ENCODE measurements around the gene UROD. TPM values are rescaled to one million over a fixed set of nuclear protein-coding genes. Genes with fewer than 3 reads are reported as not detected.
"Not testable (repeated sequence)": the region's sequence is repeated elsewhere in the genome, so short reads cannot be mapped to it uniquely, and the experiment has no call there.

Gene UROD
- 86.7 TPM for polyA plus RNA-seq (2013, experiment 1 of 2; ENCODE audit: insufficient read length)
- polyA plus RNA-seq (2013, experiment 2 of 2; ENCODE audit: insufficient read length): 85.9 TPM

DNA sequence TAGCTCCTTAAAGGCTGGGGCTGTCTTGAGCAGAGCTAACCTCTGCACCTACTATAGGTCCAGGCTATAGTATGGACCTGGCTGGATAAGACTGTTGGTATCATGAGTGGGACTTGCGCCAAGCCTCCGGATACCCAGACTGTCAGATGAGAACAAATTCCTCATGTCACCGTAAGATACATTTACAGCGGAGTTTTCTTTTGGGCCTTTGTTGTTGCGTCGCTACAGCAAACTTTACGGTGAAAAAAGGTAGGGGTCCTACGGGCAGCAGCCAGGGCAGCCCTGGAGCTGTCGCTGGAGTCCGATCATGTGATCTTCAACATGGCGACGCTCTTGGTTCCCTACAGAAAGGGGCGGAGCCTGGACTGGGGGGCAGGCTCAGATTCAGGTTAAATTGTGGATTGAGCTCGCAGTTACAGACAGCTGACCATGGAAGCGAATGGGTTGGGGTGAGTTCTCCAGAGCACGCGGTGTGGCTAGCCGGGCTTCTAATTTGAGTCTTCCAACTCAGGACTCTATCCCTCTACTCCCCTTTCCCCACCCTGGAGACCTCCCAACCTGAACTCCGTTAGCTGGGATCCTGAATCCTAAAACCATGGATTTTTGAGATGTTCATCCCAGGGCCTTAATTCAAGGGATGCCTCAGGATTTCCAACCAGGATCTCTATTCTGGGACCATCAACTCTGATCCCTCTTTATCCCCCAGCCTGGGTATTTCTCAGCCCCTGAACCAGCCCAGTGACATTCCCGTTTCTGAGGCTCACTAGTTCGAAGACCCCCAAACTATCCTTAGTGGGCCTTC, at the start of gene UROD:
TSS of gene UROD (plus strand) at position 418 of the 802 bp plus-strand sequence. CDS start at position 430, 12 bp downstream.
- peak; percentile 96 for DNase-seq

- DNase-seq: no peak
Observed at GRCh38 chr1:44962729-44963128, 49.3 kb upstream of the UROD start.

GRCh38 chr1:44964396-44964795, 47.7 kb upstream of the UROD start:
- no peak for DNase-seq

DNA sequence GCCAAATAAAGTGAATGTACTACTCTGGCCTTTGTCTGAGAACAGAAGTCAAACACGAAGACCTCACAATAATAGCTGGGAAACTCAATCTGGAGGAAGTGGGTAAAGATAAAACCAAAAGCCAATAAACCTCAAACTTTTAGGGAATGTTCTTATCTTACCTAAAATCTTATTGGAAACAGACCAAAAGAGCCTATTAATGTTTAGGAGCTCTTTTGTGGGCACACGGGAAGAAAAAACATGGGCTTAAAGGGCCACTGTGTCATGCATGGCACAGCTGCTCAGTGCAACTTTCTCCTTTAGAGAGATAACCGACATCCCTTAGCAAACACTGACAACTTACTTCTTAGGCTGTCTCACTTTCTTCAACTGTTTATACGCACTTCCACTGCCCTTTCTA, 41.7 kb upstream of the UROD start:
- DNase-seq: peak; percentile 17

DNA sequence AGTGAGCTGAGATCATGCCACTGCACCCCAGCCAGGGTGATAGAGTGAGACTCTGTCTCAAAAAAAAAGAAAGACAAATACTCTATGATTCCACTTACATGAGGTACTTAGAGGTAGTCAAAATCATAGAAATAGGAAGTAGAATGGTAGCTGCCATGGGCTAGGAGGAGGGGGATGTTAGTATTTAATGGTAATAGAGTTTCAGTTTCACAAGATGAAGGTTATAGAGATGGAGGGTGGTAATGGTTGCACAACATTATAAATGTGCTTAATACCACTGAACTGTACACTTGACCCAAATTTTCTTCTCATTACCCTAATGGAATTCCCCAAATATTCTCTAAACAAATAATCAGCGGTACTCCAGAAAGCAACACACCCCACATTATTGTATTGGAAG, 38.4 kb upstream of the UROD start:
- no peak for DNase-seq

DNA sequence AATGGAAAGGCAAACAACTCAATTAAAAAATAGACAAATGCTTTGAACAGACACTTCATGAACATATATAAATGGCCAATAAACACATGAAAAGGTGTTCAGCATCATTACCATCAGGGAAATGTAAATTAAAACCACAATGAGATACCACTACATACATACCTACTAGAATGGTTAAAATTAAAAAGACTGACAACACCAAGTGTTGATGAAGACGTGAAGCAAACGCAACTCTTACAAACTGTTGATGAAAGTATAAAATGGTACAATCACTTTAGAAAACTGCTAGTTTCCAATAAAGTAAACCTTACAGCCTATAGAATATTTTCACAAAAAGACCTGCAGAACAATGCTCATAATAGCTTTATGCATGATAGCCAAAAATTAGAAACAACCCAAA, 35.8 kb upstream of the UROD start:
- DNase-seq: no peak

DNA sequence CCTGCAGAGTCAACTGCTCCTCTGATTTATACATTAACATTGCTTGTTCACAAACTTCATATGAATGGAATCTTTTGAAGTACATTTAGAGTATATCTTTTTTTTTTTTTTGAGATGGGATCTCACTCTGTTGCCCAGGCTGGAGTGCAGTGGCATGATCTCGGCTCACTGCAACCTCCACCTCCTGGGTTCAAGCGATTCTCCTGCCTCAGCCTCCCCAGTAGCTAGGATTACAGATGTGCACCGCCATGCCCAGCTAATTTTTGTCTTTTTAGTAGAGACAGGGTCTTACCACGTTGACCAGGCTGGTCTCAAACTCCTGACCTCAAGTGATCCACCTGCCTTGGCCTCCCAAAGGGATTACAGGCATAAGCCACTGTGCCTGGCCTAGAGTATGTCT, 34.7 kb upstream of the UROD start:
- DNase-seq: not testable (repeated sequence)

DNA sequence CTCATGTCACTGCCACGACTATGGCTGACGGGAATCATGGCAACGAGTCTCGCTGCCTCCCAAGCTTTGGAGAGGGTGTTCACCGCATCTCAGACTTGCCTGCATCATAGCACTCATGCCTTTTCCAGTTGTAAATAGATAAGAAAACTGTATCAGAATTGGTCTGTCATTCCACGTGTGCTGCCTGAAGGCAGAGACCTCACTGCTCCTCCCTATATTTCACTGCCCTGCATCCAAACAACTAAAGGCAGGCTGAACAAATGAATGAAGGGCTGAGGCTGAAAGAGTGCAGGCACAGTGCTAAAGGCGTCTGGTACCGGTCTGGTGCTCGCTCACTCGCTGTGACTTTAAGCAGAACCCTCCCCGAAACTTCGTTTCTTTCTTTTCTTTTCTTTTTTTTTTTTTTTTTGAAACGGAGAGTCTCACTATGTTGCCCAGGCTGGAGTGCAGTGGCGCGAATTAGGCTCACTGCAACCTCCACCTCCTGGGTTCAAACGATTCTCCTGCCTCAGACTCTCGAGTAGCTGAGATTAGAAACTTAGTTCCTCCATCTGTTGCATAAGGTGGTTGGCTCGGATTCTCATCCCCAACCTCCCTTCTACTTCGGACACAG, 26.2 kb upstream of the UROD start:
- no peak for DNase-seq

- no peak for DNase-seq
Observed at GRCh38 chr1:44988531-44989156, 23.4 kb upstream of the UROD start.

DNA sequence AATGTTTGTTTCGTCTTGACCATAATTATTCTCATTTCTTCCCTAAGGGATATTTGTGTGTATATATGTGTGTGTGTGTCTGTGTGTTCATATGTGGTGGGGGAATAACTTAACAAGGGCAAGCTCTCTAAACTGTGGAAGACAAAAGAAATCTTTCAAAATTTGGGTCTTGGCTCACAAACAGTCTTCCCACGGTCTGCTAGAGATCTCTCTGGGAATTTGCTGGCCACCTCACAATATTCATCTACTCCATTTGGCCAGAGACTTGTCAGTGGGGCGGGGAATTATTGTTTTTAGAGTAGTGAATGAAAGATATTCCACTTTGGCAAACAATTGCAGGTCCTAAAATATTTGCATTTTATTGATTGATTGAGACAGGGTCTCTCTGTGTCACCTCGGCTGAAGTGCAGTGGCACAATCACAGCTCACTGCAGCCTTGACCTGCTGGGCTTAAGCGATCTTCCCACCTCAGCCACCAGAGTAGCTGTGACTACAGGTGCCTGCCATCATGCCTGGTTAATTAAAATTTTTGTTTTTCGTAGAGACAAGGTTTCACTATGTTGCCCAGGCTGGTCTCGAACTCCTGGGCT, 17.6 kb upstream of the UROD start:
- DNase-seq: no peak

DNA sequence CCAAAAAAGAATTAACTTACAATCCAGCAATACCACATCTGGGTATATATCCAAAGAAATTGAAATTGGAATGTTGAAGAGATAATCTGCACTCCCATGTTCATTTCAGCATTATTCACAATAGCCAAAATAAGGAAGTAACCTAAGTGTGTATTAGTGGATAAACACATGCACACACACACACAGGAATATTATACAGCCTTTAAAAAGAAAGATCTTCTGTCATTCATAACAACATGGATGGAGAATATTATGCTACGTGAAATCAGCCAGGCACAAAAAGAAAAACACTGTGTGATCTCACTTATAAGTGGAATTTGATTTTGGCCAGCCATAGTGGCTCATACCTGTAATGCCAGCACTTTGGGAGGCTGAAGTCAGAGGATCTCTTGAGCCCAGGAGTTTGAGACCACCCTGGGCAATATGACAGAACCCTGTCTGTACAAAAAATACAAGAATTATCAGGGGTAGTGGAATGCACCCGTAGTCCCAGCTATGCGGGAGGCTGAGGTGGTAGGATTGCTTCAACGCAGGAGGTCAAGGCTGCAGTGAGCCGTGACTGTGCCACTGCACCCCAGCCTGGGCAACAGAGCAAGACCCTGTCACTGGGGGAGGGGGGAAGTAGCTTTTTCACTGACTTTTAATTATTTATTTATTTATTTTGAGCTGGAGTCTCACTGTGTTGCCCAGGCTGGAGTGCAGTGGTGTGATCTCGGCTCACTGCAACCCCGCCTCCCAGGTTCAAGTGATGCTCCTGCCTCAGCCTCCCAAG, 16.4 kb upstream of the UROD start:
- no peak for DNase-seq

DNA sequence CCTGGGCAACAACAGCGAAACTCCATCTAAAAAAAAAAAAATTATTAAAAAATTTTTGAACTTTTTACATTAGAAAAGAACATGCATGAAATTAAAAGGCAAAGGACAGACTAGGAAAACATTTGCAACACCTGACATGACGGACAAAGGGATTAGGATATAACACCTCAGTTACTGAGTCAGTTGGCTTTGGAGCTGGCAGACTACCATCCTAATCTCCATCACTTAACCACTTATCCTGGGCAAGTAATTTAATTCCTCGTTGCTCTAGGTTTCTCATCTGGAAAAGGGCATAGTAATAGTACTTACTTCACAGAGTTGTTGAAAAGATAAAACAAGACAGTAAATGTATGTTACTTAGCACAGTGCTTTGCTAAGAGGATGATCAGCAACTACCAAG, 12.8 kb upstream of the UROD start:
- no peak for DNase-seq

DNA sequence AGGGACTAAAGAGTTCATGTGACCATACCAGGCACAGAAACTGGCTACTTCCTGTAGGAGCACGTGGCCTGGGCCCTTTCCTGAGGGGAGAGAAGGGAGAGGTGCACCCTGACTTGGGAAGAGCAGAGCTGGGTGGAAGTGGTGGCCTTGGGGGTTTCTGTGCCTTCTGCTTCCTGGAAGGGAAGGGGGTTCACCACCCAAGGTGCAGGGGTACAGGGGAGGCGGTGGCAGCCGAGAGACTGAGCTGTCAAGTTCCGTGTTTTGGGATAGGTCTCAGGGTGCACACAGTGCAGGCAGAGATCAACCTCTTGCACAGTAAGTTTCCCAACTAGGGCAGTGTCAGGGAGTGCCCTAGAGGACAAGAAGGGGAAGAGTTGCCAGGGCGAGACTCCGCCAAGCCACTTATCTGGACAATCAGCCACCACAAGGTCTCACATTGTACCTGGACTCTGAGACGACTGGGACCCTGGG, 11.0 kb upstream of the UROD start:
- DNase-seq: no peak

- not testable (repeated sequence) for DNase-seq
Observed at GRCh38 chr1:45001576-45001975, 10.5 kb upstream of the UROD start.

DNA sequence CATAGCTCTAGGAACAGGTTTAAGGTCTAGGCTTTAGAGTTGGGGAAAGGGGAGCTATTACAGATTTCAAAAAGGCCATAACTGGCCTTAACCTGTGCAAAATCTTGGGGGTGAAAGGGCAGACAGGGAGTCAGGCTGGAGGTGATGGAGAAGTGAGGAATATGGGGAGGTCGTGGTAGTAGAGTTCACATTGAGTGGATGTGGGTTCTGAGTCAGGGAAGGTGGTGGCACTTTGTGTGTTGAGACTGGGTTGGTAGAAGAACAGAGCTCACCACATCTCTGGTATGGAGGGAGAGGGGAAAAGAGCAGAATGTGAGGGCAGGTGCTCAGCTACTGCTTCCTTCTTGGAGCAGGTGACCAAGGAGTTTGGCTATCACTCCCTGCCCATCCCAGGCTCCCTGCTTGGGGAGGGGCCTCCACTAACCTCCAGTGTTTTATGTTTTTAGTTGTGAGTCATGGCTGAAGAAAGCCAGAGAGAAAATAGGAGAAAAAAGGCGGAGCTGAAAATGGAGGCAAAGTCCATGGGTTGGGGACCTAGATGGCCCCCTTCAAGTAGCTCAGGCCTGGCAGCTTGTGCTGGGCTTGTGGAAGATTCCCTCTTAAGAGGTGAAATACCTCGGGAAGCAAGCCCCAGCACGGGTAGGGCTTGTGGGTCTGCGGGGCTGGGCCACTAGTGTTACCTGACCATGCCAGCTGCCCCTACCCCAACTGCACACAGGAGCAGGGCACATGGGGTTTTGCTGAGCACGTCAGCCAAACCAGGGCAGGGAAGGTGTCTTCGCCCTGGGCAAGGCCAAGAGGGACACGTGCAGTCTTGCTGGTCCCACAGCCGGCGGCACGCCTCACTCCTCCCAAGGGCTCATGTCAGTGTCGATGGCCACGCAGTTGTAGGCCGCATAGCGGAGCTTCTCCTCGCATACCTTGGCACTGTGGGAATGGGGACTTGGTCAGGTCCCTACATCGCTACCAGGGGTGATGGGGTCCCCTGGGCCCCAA, 9.1 kb upstream of the UROD start:
- DNase-seq: no peak

GRCh38 chr1:45003741-45004140, 8.3 kb upstream of the UROD start:
- DNase-seq: no peak

DNA sequence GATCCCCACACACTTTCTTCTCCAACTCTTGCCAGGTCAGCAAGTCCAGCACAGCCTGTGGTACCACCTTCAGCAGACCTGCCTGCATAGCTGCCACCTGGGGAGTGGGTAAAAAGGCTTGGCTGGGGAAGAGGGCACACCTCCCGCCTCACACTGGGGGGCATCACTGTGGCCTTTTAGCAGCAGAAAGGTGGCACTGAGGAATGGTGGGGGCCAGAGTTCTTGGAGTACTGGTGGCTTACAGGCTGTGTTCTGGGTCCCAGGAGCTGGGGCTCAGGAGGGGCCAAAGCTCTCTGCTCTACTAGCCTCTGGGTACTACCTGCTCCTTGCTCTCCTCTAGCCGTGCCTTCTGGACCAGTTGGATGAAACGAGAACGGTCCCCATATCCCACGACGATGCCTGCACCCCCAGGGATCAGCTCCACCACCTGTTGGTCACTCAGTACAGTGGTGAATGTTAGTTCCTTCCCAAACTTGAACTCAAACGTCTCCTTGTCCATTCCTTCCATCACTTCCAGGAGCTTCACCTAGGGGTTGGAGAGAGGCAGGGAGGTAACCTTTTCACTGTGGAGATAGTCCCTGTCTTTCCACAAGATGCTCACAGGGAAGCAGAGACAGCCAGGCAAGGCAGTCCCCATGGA, 7.7 kb upstream of the UROD start:
- DNase-seq: no peak

DNA sequence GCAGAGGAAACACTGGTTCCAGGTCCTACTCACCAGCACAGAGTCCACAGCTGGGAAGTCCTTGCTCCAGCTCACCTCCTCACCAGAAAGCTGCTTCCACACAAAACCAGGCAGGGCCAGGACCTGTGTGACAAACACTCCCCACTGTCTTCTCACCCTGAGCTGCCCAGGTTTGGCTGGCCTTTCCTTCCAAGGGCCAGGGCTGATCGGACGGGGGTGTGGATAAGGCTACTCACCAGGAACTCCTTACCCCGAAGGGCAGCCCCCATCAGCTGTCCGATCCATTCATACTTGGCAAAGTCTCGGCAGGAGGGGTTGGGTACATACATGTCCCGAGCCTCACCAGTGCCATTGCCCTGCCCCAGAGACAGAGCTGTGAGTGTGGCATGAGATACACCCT, 6.3 kb upstream of the UROD start:
- DNase-seq: no peak

GRCh38 chr1:45007311-45007710, 4.7 kb upstream of the UROD start:
- no peak for DNase-seq

DNA sequence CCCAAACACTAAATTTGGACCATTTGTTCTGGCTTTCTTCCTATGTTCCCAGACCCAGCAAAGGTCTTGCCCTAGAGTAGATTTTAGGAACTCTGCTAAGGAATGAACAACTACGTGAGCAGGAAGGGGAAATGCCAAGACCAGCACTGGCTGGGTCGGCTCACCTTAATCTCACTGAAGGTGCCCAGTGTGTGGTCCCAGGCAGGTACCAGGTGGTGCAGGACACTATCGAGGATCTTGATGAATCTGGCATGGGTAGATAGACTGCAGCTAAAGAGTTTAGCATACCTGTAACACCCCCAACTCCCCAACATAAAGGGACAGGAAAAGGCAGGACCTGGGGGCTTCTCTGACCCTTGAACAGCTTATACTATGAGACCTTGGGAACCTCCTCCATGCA, 4.0 kb upstream of the UROD start:
- DNase-seq: no peak

GRCh38 chr1:45008516-45008915, 3.5 kb upstream of the UROD start:
- no peak for DNase-seq

Measured in fibroblast of skin of abdomen (primary cell).